Activated B cell treated with CpG ODN at 0.5 μM for 24 hours (primary cell): Measurements from ENCODE around the gene LMO7. TPM values are rescaled to one million over a fixed set of nuclear protein-coding genes. Genes with fewer than 3 reads are reported as not detected.

Source experiments
- ATAC-seq: fragments of 200-7000 bp; cut with Tn5 transposase; one replicate; pipeline ENCODE4 v1.10.0; 2021; ENCODE audit warnings: low read depth, mild to moderate bottlenecking, moderate library complexity
- CTCF ChIA-PET: fragments of 350-600 bp; sonication (Branson Sonifier 250); formaldehyde crosslinking; loops from one replicate; lab custom pipeline; 2021; ENCODE audit warnings: antibody characterized with exemption; lab: Charles Lee
- POLR2A ChIA-PET: fragments of 350-600 bp; sonication (Branson Sonifier 250); formaldehyde crosslinking; loops from one replicate; lab custom pipeline; 2021; ENCODE audit warnings: antibody characterized with exemption; lab: Charles Lee
- DNase-seq: peaks from one replicate; pipeline ENCODE4 v3.0.0; 2022
- H3K27ac Mint-ChIP-seq: one replicate; pipeline ENCODE4 v1.8.0; 2020; ENCODE audit warnings: mixed read lengths
- H3K27me3 Mint-ChIP-seq: one replicate; pipeline ENCODE4 v1.8.0; 2021; ENCODE audit warnings: mixed read lengths
- H3K36me3 Mint-ChIP-seq: one replicate; pipeline ENCODE4 v1.8.0; 2021; ENCODE audit warnings: low read depth, mixed read lengths
- H3K4me1 Mint-ChIP-seq: one replicate; pipeline ENCODE4 v1.8.0; 2021; ENCODE audit warnings: mixed read lengths
- H3K4me3 Mint-ChIP-seq: one replicate; pipeline ENCODE4 v1.8.0; 2020; ENCODE audit warnings: mild to moderate bottlenecking, mixed read lengths
- H3K9me3 Mint-ChIP-seq: one replicate; pipeline ENCODE4 v1.8.0; 2020; ENCODE audit warnings: mixed read lengths
- intact Hi-C: fragments of 100-400 bp; cut with micrococcal nuclease; formaldehyde crosslinking; loops from one replicate; pipeline ENCODE4 v1.15.1; 2024
- total RNA-seq: library from RNA; stranded (reverse); gene quantifications from 2 replicates; pipeline ENCODE4 v1.2.3, GENCODE V29; 2022
- TF ChIP-seq, protein P1 (sequence below): fragments of 200-600 bp; IDR thresholded peaks from one replicate; pipeline ENCODE4 v1.8.0; 2022; ENCODE audit warnings: antibody characterized with exemption, mild to moderate bottlenecking

Gene LMO7
- total RNA-seq, 1 donor from 2014 or later = 19.5 TPM

DNA sequence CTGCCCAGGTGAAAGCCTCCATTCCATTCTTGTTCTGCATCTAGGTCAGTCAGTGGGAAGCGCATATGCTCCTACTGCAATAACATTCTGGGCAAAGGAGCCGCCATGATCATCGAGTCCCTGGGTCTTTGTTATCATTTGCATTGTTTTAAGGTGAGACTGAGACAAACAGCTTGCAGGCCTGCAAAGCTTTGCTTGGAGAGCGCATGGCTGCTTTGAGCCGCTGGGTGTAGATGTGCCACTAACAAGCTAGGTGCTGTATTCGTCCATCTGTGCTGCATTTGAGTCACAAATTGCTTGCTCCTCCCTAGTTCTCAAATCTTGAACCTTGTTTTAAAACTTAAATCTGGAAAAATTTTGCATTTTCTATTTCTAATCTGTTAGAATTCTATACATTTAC is 219.1 kb downstream of the LMO7 start:
- DNase-seq (no peak), ATAC-seq (no peak)
- ChIA-PET CTCF (no interaction called here), POLR2A (no interaction called here)
- H3K27me3 Mint-ChIP-seq = no peaks in the 10 kb centered on the region
- intact Hi-C loops = no loop called here
- H3K4me3 Mint-ChIP-seq = no peak overlapping the region
- H3K27ac Mint-ChIP-seq = no peak overlapping the region
- H3K9me3 Mint-ChIP-seq = no peaks in the 10 kb centered on the region
- H3K36me3 Mint-ChIP-seq = peaks cover 28% of the 10 kb centered on the region
- TF ChIP-seq, protein P1, sequence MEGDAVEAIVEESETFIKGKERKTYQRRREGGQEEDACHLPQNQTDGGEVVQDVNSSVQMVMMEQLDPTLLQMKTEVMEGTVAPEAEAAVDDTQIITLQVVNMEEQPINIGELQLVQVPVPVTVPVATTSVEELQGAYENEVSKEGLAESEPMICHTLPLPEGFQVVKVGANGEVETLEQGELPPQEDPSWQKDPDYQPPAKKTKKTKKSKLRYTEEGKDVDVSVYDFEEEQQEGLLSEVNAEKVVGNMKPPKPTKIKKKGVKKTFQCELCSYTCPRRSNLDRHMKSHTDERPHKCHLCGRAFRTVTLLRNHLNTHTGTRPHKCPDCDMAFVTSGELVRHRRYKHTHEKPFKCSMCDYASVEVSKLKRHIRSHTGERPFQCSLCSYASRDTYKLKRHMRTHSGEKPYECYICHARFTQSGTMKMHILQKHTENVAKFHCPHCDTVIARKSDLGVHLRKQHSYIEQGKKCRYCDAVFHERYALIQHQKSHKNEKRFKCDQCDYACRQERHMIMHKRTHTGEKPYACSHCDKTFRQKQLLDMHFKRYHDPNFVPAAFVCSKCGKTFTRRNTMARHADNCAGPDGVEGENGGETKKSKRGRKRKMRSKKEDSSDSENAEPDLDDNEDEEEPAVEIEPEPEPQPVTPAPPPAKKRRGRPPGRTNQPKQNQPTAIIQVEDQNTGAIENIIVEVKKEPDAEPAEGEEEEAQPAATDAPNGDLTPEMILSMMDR = no peak
- H3K4me1 Mint-ChIP-seq = no peaks in the 10 kb centered on the region

DNA sequence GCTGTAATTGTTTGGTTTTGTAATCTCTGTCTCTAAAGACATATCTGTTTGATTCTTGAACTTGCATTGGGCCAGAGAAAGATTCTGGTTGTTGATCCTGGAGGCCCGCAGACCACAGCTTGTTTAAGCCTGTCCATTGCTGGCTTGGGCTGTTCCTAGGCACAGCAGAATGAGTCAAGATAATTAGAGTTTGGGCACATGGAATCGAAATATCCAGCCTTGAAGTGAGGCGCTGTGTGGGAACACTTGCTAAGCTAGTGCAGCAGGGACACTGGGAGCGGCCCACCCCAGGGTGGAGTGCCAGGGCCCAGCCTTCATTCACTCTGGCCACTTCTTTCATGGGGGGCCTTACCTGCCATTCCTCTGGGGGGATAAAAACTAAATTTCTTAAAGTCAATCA is 219.7 kb downstream of the LMO7 start:
- TF ChIP-seq, protein P1 = no peak
- H3K4me3 Mint-ChIP-seq = no peak overlapping the region
- ATAC-seq = no peak
- CTCF ChIA-PET = no interaction called here
- no peaks in the 10 kb centered on the region for H3K4me1 Mint-ChIP-seq
- H3K36me3 Mint-ChIP-seq = peaks cover 21% of the 10 kb centered on the region
- no peaks in the 10 kb centered on the region for H3K9me3 Mint-ChIP-seq
- H3K27ac Mint-ChIP-seq = no peak overlapping the region
- H3K27me3 Mint-ChIP-seq = no peaks in the 10 kb centered on the region
- DNase-seq = no peak
- intact Hi-C loops = no loop called here
- POLR2A ChIA-PET = no interaction called here

DNA sequence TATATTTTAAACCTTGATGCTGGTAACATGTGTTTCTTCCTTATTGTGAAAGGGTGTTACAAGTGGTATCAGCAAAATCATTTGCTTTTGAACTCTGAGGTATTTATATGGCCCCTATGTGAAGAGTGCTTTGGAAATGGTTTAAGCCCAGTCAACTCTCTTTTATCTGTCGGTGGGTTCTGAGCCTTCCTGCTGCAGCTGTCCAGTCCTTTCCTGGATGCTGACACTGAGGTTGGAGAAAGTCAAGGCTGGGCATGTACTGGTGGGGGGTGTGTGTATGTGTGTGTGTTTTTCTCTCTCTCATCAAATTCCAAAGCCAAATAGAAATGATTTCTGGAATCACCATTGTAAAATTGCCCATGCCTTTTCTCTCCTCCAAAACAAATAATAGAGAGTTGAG is 221.2 kb downstream of the LMO7 start:
- DNase-seq = no peak
- intact Hi-C loops = no loop called here
- H3K27ac Mint-ChIP-seq = no peak overlapping the region
- H3K4me1 Mint-ChIP-seq = no peaks in the 10 kb centered on the region
- no peak for ATAC-seq
- ChIA-PET POLR2A (no interaction called here), CTCF (no interaction called here)
- no peak overlapping the region for H3K4me3 Mint-ChIP-seq
- H3K36me3 Mint-ChIP-seq = peaks cover 20% of the 10 kb centered on the region
- H3K27me3 Mint-ChIP-seq = no peaks in the 10 kb centered on the region
- TF ChIP-seq, protein P1 = no peak
- H3K9me3 Mint-ChIP-seq = no peaks in the 10 kb centered on the region

DNA sequence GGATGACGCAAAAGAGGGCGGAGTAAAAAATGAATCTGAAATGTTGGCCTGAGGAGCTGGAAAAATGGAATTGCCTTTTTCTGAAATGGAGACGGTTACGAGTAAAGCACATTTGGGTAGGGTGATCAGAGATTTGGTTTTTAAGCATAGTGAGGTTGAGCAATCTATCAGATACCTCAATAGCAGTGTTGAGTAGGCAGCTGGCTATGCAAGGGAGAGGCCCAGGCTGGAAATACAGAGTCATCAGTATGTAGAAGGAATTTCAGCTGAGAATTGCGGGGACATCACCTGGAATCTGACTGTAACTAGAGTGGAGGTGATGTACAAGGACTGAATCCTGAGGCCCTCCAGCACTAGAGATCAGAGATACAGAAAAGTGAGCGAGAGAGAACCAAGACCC is 224.8 kb downstream of the LMO7 start:
- Mint-ChIP-seq H3K4me3 (no peak overlapping the region), H3K36me3 (peaks cover 8% of the 10 kb centered on the region), H3K27me3 (no peaks in the 10 kb centered on the region), H3K9me3 (no peaks in the 10 kb centered on the region), H3K4me1 (no peaks in the 10 kb centered on the region), H3K27ac (no peak overlapping the region)
- intact Hi-C loops = no loop called here
- ChIA-PET POLR2A (no interaction called here), CTCF (interaction anchor here (1.3 to 1.5 kb wide), 2 partner anchors 9 to 1024 kb away, joined by 4 to 5 read pairs; no protein-coding TSS in a partner anchor)
- ATAC-seq = no peak
- TF ChIP-seq, protein P1 = no peak
- DNase-seq = no peak

DNA sequence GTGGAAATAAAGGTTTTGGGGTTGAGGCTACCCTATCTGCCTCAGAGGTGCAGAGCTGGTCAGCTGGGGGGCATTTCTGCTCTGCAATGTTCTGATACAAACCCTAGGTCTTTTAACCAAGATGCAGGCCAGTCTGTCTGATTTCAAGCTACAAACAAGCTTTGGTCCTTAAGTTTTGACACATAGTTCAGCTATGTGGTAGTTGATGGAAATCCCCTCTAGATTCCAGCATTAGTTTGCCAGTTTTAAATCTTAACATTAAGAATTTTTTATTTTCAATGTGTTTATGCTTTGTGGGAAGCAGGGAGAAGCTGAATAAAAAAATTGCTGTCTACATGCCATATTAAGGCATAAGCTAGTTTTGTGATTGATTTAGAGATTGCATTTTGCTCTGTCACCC is 225.7 kb downstream of the LMO7 start:
- no peak for DNase-seq
- CTCF ChIA-PET = interaction anchor here (1.1 to 1.5 kb wide), 3 partner anchors 8 to 1023 kb away, joined by 3 to 5 read pairs (median 4); no protein-coding TSS in a partner anchor

More for the DNA sequence above, 225.7 kb downstream of the LMO7 start:
- no peaks in the 10 kb centered on the region for H3K4me1 Mint-ChIP-seq
- no peak for ATAC-seq
- no peak overlapping the region for H3K27ac Mint-ChIP-seq
- peaks cover 2% of the 10 kb centered on the region for H3K27me3 Mint-ChIP-seq
- TF ChIP-seq, protein P1 = no peak
- intact Hi-C loops = no loop called here
- no peaks in the 10 kb centered on the region for H3K9me3 Mint-ChIP-seq
- peaks cover 2% of the 10 kb centered on the region for H3K36me3 Mint-ChIP-seq
- H3K4me3 Mint-ChIP-seq = no peak overlapping the region
- POLR2A ChIA-PET = no interaction called here
